ENCODE measurements around the gene MYH11.

The MYH11 gene

DNA sequence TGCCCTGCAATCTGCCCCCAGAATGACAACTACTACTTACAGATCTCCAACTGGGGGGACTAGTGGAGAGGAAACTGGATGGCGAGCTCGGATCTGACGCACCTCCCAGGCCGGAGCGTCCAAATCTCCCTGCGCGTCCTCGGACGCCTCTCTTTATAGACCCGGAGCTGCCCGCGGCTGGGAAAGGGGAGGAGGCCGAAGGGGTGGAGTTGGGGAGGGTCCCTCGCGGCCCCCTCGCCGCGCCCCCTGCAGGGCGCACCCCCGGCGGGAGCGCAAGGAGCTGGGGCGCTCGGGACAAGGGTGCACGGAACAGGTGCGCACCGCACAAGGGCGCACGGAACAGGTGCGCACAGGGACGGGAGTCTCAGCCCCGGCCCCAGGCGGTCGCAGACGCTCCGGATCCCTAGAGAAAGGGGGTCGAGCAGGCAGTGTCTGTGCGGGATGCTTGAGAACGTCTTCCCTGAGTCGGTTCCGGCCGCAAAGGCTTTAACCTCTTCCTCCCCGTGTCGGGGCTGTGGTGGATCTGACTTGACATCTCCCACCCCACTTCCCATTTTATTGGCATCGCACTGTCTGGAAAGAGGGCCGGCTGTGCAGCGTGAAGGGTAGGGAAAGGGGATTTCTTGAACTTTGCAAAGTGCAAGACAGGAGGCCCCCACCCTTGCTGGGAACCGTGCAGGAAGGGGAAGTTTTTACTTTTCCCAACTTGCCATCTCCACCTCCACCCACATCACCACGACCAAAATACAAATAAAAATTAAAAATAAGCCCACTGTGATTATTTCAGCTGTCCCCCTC lies at the start of gene MYH11:
Gene MYH11, minus strand, starts transcription at position 128 of the 798 bp plus-strand sequence. CDS start 18,776 bp downstream, outside the sequence.
- Histone ChIP-seq H3K4me1 (ENCODE audit: control insufficient read depth, low read depth, low read length) (no peaks in the 10 kb centered on the region), H3K36me3 (ENCODE audit: control insufficient read depth, low read depth, low read length) (no peaks in the 10 kb centered on the region), H3K9ac (ENCODE audit: low read length) (no peak within 1 kb of the TSS), H3K9me3 (ENCODE audit: control insufficient read depth, low read depth, low read length) (no peaks in the 10 kb centered on the region), H3K27me3 (ENCODE audit: control insufficient read depth, insufficient read depth, low read length) (peaks cover 52% of the 10 kb centered on the region), H3K4me3 (ENCODE audit: low read length) (peak within 1 kb of the TSS; percentile 56), H3K27ac (ENCODE audit: low read length) (no peak within 1 kb of the TSS)

DNA sequence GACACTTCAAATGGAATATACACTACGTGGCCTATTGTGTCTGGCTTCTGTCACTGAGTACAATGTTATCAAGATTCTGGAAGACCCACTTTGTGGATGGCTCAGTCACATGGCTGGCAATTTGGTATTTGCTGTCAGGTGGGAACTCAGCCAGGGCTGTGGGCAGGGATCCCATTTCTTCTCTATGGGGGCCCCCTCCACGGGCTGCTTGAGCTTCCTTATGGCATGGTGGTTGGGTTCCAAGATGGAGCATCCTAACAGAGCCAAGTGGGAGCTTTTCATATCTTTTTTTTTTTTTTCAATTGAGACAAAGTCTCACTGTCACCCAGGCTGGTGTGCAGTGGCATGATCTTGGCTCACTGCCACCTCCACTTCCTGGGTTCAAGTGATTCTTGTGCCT lies 49.6 kb upstream of the MYH11 start:
- Histone ChIP-seq H3K4me3 (ENCODE audit: low read length) (no peak overlapping the region), H3K27me3 (ENCODE audit: control insufficient read depth, insufficient read depth, low read length) (no peaks in the 10 kb centered on the region), H3K4me1 (ENCODE audit: control insufficient read depth, low read depth, low read length) (peaks cover 4% of the 10 kb centered on the region), H3K36me3 (ENCODE audit: control insufficient read depth, low read depth, low read length) (no peaks in the 10 kb centered on the region), H3K9me3 (ENCODE audit: control insufficient read depth, low read depth, low read length) (no peaks in the 10 kb centered on the region), H3K9ac (ENCODE audit: low read length) (no peak overlapping the region), H3K27ac (ENCODE audit: low read length) (no peak overlapping the region)

DNA sequence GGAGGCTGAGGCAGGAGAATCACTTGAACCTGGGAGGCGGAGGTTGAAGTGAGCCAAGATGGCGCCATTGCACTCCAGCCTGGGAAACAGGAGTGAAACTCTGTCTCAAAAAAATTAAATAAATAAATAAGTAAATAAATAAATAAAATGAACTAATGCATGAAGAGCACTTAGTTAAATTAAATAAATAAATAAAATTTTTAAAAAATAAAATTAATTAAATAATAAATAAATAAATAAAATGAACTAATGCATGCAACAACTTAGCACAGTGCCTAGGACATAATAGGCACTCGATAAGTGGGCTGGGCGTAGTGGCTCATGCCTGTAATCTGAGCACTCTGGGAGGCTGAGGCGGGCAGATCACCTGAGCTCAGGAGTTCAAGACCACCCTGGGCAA lies 47.1 kb upstream of the MYH11 start:
- H3K36me3 ChIP-seq (ENCODE audit: control insufficient read depth, low read depth, low read length), result no peaks in the 10 kb centered on the region
- no peak overlapping the region for H3K27ac ChIP-seq (ENCODE audit: low read length)
- H3K27me3 ChIP-seq (ENCODE audit: control insufficient read depth, insufficient read depth, low read length), result no peaks in the 10 kb centered on the region
- no peaks in the 10 kb centered on the region for H3K9me3 ChIP-seq (ENCODE audit: control insufficient read depth, low read depth, low read length)
- peaks cover 4% of the 10 kb centered on the region for H3K4me1 ChIP-seq (ENCODE audit: control insufficient read depth, low read depth, low read length)
- no peak overlapping the region for H3K9ac ChIP-seq (ENCODE audit: low read length)
- H3K4me3 ChIP-seq (ENCODE audit: low read length), result no peak overlapping the region

DNA sequence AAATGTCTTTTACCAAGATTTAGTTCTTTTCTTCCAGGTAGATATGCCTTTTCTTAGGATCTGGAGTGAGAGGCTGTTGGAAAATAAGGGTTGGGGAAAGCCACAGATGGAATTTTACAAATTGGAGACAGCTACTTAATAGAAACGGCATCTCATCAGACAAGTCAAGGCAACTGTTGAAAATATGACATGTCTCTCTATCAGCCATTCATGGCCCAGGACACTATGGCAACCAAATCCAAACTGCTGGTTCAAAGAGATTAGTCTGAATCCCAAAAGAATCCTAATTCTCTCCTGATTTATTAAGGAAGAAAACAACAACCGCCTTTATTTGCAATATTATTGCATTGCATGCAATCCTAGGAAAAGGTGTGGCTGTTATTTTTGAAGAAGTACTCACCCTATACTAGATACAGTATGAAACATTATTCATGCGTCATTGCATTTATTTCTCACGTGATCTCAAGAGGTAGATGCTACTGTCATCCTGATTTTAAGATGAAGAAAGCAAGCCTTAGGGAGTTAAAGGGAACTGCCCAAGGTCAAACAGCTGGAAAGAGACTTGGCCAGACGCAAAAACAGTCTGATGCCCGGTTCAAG lies 44.2 kb upstream of the MYH11 start:
- peaks cover 3% of the 10 kb centered on the region for H3K4me1 ChIP-seq (ENCODE audit: control insufficient read depth, low read depth, low read length)
- no peak overlapping the region for H3K27ac ChIP-seq (ENCODE audit: low read length)
- no peaks in the 10 kb centered on the region for H3K9me3 ChIP-seq (ENCODE audit: control insufficient read depth, low read depth, low read length)
- H3K27me3 ChIP-seq (ENCODE audit: control insufficient read depth, insufficient read depth, low read length), result no peaks in the 10 kb centered on the region
- no peak overlapping the region for H3K4me3 ChIP-seq (ENCODE audit: low read length)
- H3K36me3 ChIP-seq (ENCODE audit: control insufficient read depth, low read depth, low read length), result no peaks in the 10 kb centered on the region
- H3K9ac ChIP-seq (ENCODE audit: low read length), result no peak overlapping the region

DNA sequence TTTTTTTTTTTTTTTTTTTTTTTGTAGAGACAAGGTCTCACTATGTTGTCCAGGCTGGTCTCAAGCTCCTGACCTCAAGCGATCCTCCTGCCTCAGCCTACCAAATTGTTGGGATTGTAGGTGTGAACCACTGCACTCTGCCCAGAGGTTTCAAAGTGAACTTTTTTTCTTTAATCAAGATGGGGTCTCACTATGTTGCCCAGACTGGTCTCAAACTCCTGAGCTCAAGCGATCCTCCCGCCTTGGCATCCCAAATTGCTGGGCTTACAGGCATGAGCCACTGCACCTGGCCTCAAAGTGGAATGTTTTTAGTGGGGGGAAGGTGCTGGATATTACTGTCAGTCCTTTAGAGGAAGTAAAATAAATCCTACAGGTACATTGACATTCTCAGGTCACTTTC lies 43.5 kb upstream of the MYH11 start:
- no peak overlapping the region for H3K27ac ChIP-seq (ENCODE audit: low read length)

DNA sequence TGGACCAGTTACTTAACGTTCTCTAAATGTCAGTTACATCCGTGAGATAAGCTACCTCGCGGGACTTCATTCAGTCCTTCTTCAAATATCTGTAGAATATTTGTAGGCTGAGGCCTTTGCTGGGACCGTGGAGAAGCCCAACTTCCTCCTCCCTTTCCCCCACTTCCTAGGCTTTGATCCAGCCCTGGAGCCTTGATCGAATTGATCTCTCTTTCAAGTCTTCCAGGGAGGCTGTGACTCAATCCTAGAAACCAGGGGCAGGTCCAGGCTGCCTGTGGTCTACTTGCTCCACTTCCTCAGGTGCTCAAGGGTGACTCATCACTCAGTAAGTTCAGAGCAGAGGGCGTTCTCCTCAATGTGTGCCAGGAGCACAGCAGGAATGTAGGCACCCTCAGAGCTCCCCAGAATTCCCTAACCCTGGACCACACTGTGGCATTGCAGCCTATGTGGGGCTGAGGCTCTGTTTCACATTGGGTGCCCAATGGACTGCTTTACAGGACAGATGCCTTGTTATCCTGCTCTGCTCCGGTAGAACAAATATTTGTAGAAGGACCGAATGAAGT lies 42.8 kb upstream of the MYH11 start:
- peaks cover 3% of the 10 kb centered on the region for H3K4me1 ChIP-seq (ENCODE audit: control insufficient read depth, low read depth, low read length)
- H3K36me3 ChIP-seq (ENCODE audit: control insufficient read depth, low read depth, low read length), result no peaks in the 10 kb centered on the region
- H3K9me3 ChIP-seq (ENCODE audit: control insufficient read depth, low read depth, low read length), result no peaks in the 10 kb centered on the region
- no peaks in the 10 kb centered on the region for H3K27me3 ChIP-seq (ENCODE audit: control insufficient read depth, insufficient read depth, low read length)
- no peak overlapping the region for H3K27ac ChIP-seq (ENCODE audit: low read length)
- no peak overlapping the region for H3K4me3 ChIP-seq (ENCODE audit: low read length)
- no peak overlapping the region for H3K9ac ChIP-seq (ENCODE audit: low read length)

More for the DNA sequence above, 43.5 kb upstream of the MYH11 start:
- H3K27me3 ChIP-seq (ENCODE audit: control insufficient read depth, insufficient read depth, low read length), result no peaks in the 10 kb centered on the region
- H3K9me3 ChIP-seq (ENCODE audit: control insufficient read depth, low read depth, low read length), result no peaks in the 10 kb centered on the region
- H3K36me3 ChIP-seq (ENCODE audit: control insufficient read depth, low read depth, low read length), result no peaks in the 10 kb centered on the region
- H3K9ac ChIP-seq (ENCODE audit: low read length), result no peak overlapping the region
- peaks cover 3% of the 10 kb centered on the region for H3K4me1 ChIP-seq (ENCODE audit: control insufficient read depth, low read depth, low read length)
- H3K4me3 ChIP-seq (ENCODE audit: low read length), result no peak overlapping the region

DNA sequence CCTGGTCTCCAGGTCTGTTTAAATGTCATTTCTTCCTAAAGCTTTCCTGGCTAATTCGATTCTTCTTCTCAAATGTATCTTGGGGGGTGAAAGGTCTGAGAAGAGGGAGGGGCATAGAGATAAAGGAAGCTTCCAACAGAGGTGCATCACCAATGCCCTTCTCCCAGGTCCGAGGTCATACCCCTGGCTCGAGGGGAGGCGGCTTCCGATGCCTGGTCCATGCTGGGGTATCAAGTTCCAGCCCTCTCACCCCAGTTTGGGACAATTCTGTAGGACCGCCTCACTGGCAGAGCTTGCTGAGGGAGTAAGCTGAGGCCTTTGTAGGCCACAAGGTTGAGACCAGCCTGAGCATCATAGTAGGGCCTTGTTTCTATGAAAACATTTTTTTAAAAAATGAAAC lies 41.8 kb upstream of the MYH11 start:
- H3K4me1 ChIP-seq (ENCODE audit: control insufficient read depth, low read depth, low read length), result peaks cover 3% of the 10 kb centered on the region
- H3K9ac ChIP-seq (ENCODE audit: low read length), result no peak overlapping the region
- H3K27ac ChIP-seq (ENCODE audit: low read length), result no peak overlapping the region

DNA sequence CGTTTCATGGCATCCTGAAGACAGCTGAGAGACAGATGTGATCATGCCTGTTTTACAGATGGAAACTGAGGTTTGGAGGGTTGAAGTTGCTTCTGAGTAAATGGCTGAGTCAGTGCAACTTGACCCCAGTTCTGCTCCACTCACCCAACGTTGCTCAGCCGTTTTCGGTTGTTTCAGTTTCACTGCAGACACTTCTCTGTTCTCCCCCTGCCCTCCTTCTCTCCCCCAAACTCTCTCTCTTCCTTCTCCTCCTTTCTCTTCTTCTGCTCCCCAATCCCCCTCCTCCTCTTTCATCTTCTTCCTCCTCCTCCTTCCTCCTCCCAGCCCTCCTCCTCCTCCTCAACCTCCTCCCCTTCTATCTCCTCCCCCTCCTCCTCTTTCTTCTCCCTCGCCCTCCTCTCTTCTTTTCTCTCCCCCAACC lies 41.0 kb upstream of the MYH11 start:
- Histone ChIP-seq H3K4me3 (ENCODE audit: low read length) (no peak overlapping the region), H3K9ac (ENCODE audit: low read length) (no peak overlapping the region), H3K27ac (ENCODE audit: low read length) (no peak overlapping the region), H3K36me3 (ENCODE audit: control insufficient read depth, low read depth, low read length) (no peaks in the 10 kb centered on the region), H3K9me3 (ENCODE audit: control insufficient read depth, low read depth, low read length) (no peaks in the 10 kb centered on the region), H3K4me1 (ENCODE audit: control insufficient read depth, low read depth, low read length) (peaks cover 3% of the 10 kb centered on the region), H3K27me3 (ENCODE audit: control insufficient read depth, insufficient read depth, low read length) (no peaks in the 10 kb centered on the region)

More for the DNA sequence above, 41.8 kb upstream of the MYH11 start:
- Histone ChIP-seq H3K36me3 (ENCODE audit: control insufficient read depth, low read depth, low read length) (no peaks in the 10 kb centered on the region), H3K9me3 (ENCODE audit: control insufficient read depth, low read depth, low read length) (no peaks in the 10 kb centered on the region), H3K27me3 (ENCODE audit: control insufficient read depth, insufficient read depth, low read length) (no peaks in the 10 kb centered on the region), H3K4me3 (ENCODE audit: low read length) (no peak overlapping the region)

DNA sequence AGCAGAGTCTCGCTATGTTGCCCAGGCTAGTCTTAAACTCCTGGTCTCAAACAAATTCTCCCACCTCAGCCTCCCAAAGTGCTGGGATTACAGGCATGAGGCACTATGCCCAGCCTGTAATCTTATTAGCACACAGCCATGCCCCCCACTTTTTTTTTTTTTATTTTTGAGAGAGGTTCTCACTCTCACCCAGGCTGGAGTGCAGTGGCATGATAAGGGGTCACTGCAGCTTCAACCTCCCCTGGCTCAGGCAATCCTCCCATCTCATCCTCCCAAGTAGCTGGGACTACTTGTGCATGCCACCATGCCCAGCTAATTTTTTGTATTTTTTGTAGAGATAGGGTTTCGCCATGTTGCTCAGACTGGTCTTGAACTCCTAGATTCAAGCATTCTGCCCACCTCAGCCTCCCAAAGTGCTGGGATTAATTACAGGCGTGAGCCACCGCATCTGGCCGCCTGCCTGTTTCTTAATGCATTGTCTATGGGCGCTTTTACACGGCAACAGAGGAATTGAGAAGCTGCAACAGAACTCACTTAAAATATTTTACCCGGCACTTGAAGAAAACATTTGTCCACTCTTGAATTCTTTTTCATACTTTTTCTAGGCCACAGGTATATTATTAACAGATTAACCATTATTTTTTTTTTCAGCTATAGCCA lies 40.4 kb upstream of the MYH11 start:
- Histone ChIP-seq H3K9me3 (ENCODE audit: control insufficient read depth, low read depth, low read length) (no peaks in the 10 kb centered on the region), H3K27me3 (ENCODE audit: control insufficient read depth, insufficient read depth, low read length) (no peaks in the 10 kb centered on the region), H3K27ac (ENCODE audit: low read length) (no peak overlapping the region), H3K4me3 (ENCODE audit: low read length) (no peak overlapping the region), H3K36me3 (ENCODE audit: control insufficient read depth, low read depth, low read length) (no peaks in the 10 kb centered on the region), H3K9ac (ENCODE audit: low read length) (no peak overlapping the region), H3K4me1 (ENCODE audit: control insufficient read depth, low read depth, low read length) (peaks cover 3% of the 10 kb centered on the region)

DNA sequence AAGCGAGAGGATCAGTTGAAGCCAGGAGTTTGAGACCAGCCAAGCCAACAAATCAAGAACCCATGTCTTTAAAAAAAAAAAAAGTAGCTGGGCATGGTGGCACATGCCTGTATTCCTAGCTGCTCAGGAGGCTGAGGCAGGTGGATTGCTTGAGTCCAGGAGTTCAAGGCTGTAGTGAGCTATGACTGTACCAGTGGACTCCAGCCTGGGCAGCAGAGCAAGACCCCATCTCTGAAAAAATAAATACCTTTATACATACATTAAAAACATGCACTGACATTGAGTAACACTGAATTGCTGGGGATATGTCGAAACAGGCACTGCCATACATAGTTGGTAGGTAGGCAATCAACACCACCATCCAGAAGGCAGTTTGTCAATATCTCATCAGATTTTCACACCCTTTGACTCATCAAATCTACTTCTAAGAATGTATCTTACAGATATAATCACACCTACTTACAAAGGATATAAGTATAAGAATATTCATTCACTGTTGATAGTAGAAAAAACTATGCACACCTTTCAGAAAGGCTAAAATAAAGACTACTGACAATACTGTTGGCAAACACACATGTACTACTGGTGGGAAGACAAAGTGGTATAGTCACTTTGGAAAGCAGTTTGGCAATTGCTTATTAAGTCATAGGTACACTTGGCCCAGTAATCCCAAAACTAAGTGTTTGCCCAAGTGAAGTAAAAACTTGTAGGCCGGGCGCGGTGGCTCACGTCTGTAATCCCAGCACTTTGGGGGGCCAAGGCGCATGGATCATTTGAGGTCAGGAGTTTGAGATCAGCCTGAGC lies 37.9 kb upstream of the MYH11 start:
- Histone ChIP-seq H3K9ac (ENCODE audit: low read length) (no peak overlapping the region), H3K27ac (ENCODE audit: low read length) (no peak overlapping the region), H3K27me3 (ENCODE audit: control insufficient read depth, insufficient read depth, low read length) (no peaks in the 10 kb centered on the region), H3K36me3 (ENCODE audit: control insufficient read depth, low read depth, low read length) (no peaks in the 10 kb centered on the region), H3K4me3 (ENCODE audit: low read length) (no peak overlapping the region), H3K9me3 (ENCODE audit: control insufficient read depth, low read depth, low read length) (no peaks in the 10 kb centered on the region), H3K4me1 (ENCODE audit: control insufficient read depth, low read depth, low read length) (peaks cover 3% of the 10 kb centered on the region)

DNA sequence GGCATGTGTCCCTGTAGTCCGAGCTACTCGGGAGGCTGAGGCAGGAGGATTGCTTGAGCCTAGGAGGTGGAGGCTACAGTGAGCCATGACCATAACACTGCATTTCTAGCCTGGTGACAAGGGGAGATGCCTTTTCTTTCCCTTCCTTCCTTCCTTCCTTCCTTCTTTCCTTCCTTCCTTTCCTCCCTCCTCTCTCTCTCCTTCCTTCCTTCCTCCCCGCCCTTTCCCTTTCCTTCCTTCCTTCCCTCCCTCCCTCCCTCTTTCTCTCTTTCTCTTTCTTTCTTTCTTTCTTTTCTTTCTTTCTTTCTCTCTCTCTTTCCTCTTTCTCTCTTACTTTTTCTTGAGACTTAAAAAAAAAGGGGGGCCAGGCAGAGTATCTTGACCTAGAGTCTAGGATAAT lies 34.7 kb upstream of the MYH11 start:
- no peak overlapping the region for H3K27ac ChIP-seq (ENCODE audit: low read length)

More for the DNA sequence above, 34.7 kb upstream of the MYH11 start:
- Histone ChIP-seq H3K36me3 (ENCODE audit: control insufficient read depth, low read depth, low read length) (no peaks in the 10 kb centered on the region), H3K4me3 (ENCODE audit: low read length) (no peak overlapping the region), H3K4me1 (ENCODE audit: control insufficient read depth, low read depth, low read length) (peaks cover 6% of the 10 kb centered on the region), H3K27me3 (ENCODE audit: control insufficient read depth, insufficient read depth, low read length) (no peaks in the 10 kb centered on the region), H3K9me3 (ENCODE audit: control insufficient read depth, low read depth, low read length) (no peaks in the 10 kb centered on the region), H3K9ac (ENCODE audit: low read length) (no peak overlapping the region)
